ENCODE measurements around the gene MACROD1.

The MACROD1 gene

DNA sequence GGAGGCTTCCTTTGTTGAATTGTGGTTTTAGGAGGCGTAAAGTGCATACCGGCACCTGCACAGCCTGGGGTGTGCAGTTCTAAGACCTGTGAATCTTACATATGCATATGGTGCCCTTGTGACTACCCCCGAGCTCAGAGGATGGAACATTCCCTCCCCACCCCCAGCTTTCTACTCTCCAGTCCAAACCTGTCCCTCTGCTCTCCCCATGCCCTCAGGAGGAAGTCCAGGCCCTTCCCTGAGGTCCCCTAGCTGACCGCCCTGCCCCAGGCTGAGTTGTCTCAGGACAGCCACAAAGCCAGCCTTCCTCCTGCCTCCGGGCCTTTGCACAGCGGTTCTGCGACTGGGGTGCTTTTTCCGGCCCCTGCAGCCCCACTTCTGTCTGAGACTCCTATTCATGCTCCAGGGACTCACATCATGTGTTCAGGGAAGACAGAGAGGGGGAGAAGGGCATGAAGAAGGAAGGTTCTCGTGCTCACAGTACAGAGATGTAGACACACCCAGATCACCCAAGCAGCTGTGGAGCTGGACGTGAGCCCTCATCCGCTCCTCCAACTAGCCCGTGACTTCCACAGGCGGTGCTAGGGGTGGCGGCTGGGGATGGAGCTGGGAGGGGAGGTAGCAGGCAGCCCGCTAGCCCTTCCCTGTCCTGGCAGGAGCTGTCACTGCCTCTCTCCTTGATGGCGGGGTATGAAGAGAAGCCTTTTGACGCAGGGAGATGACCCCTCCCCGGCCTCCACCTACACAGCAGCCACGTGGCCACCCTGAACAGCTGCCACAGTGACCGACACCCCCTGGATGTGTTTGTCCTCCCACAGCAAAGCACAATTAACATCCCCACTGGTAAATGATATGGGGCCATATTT is 79.4 kb downstream of the MACROD1 start:
- TF ChIP-seq GATA2 (IDR thresholded peaks at IDR 0.05; ENCODE audit: low read depth, low read length): no peak
- no peak for TF ChIP-seq GATA3 (IDR thresholded peaks at IDR 0.05; ENCODE audit: low read depth, low read length)

DNA sequence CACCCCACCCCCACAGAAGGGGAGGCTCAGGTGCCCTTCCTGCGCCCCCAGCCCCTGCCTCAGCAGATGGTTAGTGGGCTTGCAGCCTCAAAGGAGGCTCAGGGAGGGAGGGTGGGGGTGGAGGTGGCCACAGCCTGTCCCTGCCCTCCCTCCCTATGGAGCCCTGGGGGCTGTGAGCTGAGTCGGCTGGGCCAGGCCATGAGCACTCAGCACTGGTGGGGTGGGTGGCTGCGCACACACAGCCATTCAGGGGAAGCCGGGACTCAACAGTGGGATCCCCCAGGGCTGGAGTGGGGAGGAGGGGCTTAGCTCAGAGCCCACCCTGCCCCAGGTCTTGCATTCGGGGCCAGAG is 80.0 kb downstream of the MACROD1 start:
- TF ChIP-seq GATA2 (IDR thresholded peaks at IDR 0.05; ENCODE audit: low read depth, low read length) (no peak), GATA3 (IDR thresholded peaks at IDR 0.05; ENCODE audit: low read depth, low read length) (no peak)

DNA sequence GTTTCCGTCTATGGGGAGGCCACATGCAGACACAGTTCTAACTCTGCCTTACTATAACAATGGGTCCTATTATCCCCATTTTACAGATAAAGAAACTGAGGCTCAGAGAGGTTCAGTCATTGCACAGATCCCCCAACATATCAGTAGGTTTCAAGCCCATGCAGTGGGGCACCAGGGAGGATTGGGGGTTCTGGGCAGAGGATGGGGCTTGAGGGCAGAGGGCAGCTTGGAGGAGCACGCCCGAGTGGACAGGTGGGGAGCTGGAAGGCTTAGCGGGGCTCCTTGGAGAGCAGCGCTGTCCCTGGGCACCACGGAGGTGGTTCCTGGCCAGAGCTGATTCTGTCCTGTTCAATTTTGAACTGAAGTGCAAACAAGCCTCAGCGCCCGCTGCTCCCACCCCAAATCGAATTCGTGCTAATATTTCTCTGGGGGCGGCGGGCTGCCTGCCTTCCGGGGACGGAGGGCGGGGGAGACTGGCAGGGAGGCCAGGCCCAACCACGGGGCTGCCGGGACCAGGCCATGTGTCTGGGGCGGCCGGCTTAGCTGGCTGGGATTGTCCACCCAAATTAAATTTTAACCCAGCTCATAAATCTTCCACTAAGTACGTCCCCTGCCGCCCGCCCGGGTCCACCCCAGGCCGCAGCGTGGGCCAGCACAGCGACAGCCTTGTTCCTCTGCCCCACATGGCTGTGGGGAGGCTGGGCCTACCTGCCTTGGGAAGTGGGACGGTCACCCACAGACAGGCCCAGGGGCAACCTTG is 80.8 kb downstream of the MACROD1 start:
- TF ChIP-seq GATA2 (IDR thresholded peaks at IDR 0.05; ENCODE audit: low read depth, low read length): no peak; the same call in 1 of the 2 replicates
- TF ChIP-seq GATA3 (IDR thresholded peaks at IDR 0.05; ENCODE audit: low read depth, low read length): no peak

DNA sequence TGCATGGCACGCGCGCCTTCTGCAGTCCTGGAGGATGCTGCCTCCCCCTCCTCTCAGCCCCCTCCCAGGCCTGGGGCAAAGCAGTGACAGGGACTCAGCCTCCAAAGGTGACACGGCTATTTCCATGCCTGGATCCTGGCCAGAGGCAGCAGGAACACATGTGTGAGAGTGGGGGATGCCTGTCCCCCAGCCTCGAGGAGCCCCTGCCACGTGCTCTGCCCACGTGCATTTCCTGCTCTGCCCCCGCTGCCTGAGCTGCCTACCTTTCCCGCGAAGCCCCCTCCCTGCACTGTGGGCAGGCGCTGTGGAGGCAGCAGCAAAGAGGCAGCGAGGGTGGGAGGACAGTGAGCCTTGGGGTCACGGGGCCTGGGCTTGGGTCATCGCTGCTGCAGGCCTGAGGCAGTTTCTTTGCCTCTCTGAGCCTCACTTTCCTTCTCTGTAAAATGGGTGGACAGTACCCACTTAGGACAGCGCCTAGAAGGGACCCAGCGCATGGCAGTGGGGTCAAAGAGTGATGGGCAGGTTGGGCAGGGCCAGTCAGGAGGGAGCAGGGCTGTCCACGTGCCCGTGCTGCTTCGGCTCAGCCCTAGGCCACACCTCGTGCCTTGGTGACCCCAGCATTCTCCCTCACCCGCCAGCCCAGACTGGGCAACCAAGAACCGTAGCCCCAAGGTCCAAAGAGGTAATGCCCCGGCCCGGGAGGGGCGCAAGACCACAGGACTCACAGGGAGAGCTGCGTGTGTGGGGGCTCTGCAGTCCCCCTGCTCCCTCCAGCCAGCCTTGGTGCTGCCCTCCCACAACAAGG is 81.6 kb downstream of the MACROD1 start:
- TF ChIP-seq GATA2 (IDR thresholded peaks at IDR 0.05; ENCODE audit: low read depth, low read length) (no peak), GATA3 (IDR thresholded peaks at IDR 0.05; ENCODE audit: low read depth, low read length) (no peak)

DNA sequence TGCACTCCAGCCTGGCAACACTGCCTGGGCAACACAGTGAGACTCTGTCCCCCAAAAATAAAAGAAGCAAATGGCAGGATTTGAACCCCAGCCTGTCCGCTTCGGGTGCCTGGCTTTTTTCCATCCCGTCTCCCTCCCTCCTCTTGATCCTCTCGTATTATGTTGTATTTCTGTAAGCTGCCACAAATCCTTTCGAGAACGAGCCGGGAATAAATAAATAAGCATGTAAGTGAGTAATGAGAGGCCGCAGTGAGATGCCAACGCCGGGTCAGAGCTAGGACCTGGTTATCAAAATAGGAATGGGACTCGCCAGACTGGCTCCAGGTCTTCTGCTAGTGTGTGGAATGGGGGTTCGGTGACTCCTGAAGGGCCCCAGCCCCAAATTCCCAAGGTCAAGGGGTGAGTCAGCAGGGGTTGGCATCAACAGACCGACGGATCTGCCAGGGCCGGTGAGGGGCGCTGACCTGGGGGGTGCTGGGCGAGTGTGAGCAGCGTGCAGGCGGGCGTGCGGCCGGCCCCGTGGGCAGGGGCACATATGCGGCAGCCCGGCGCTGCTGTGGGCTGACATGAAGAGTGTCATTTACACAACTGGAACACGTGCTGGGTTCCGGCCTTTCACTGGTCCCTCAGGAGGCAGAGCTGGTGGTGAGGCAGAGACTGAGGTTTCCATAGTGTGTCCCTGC is 82.4 kb downstream of the MACROD1 start:
- TF ChIP-seq GATA2 (IDR thresholded peaks at IDR 0.05; ENCODE audit: low read depth, low read length): no peak
- TF ChIP-seq GATA3 (IDR thresholded peaks at IDR 0.05; ENCODE audit: low read depth, low read length): no peak

DNA sequence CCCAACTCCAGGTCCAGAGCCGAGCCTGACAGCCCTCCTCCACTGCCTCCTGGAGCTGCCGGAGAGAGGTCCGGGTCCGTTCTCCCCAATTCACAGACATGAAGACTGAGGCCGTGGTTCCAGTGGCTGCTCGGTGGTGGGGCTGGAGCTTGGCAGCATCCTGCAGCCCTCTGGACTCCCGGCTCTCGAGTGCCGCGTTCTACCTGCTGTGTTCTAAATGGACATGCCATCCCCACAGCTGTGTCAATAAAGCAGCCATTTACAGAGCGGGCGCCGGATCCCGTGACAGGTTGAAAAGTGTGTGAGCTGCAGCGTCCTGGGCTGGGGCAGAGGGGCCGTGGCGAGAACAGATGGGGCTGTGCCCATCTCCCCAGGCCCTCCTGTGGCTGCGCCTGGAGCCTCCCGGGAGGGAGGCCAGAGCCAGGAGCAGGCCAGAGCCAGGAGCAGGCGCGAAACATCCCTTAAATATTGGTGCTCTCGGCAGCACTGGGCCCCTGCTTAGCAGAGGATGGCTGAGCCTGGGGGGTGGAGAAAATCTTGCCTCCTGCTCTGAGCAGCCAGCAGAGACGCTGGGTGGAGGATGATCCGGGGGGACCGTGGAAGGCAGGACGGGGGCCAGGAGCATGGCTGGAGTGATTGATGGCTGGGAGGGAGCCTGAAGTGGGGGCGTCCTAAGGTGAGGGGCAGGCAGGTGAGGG is 84.0 kb downstream of the MACROD1 start:
- TF ChIP-seq GATA2 (IDR thresholded peaks at IDR 0.05; ENCODE audit: low read depth, low read length): no peak
- no peak for TF ChIP-seq GATA3 (IDR thresholded peaks at IDR 0.05; ENCODE audit: low read depth, low read length)

DNA sequence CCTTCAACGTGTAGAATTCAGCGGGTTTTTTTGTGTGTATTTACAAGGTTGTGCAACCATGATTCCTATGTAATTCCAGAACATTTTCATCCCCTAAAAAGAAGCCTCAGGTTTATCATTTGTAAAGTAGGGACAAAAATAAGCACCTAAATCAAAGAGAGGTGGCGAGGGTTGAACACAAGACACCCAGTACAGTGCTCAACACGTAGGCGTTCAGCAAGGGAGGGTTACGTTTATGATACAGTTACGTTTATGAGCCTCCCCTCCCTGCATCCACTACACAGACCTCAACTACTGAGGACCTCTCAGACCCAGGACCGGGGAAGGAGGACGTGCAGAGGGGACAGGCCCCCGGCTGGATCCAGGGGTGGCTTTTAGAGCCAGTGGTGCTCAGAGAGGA is 85.5 kb downstream of the MACROD1 start:
- TF ChIP-seq GATA3 (IDR thresholded peaks at IDR 0.05; ENCODE audit: low read depth, low read length): no peak
- no peak; the same call in 1 of the 2 replicates for TF ChIP-seq GATA2 (IDR thresholded peaks at IDR 0.05; ENCODE audit: low read depth, low read length)

DNA sequence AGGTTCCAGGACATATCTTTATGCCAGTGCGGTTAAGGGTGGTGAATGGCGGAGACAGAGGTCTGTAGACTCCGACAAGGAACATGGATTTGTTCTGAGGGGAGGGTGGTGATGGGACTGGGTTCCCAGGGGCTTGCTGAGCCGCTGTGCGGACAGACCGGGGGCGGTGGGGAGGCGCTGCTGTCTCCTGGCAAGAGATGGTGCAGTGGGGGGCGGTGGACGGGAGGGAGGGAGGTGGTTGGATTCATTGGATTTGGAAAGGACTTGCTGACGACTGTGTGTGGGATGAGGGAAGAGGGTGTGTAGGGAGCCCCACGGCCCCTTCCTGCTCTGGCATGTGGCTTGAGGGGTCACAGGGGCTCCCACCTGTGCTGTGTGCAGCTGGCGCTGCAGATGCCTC is 87.0 kb downstream of the MACROD1 start:
- no peak for TF ChIP-seq GATA2 (IDR thresholded peaks at IDR 0.05; ENCODE audit: low read depth, low read length)
- no peak for TF ChIP-seq GATA3 (IDR thresholded peaks at IDR 0.05; ENCODE audit: low read depth, low read length)

DNA sequence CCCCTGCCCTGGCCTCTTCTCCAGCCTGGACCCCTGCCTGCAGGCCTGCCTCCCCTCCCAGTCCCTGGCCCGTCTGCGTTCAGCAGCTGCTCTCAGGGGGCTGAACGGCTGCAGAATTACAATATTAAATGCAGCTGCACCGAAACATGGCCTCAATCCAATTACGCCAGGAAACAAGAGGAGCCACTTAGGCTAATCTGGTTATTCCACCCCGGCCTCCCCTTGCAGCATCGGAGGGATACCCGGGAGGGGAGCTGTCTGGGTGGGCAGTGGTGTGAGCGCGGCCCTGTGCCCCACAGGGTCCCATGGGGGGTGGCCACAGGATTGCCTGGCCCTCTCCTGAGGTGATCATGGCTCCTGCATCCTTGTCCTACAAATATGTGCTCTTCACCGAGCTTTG is 87.6 kb downstream of the MACROD1 start:
- TF ChIP-seq GATA3 (IDR thresholded peaks at IDR 0.05; ENCODE audit: low read depth, low read length) (no peak), GATA2 (IDR thresholded peaks at IDR 0.05; ENCODE audit: low read depth, low read length) (no peak)

DNA sequence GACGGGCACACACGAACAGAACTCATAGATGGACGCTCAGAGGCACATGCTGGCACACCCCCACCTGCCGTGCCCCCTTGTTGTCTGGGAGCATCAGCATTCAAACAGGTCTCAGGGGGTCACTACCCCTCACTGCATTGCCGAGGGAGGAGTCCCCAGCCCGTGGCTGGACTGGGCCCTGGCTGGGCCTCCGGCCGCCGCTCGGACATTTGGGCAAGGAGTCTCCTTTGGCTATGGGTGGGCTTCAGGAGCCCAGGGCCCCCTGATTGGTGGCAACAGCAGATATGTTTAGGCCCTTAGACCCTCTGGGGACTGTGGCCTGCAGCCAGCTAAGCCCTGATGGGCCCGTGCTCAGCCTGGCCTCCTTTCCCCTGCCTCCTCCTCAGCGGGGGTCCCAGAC is 88.3 kb downstream of the MACROD1 start:
- TF ChIP-seq GATA3 (IDR thresholded peaks at IDR 0.05; ENCODE audit: low read depth, low read length) (no peak), GATA2 (IDR thresholded peaks at IDR 0.05; ENCODE audit: low read depth, low read length) (no peak)

DNA sequence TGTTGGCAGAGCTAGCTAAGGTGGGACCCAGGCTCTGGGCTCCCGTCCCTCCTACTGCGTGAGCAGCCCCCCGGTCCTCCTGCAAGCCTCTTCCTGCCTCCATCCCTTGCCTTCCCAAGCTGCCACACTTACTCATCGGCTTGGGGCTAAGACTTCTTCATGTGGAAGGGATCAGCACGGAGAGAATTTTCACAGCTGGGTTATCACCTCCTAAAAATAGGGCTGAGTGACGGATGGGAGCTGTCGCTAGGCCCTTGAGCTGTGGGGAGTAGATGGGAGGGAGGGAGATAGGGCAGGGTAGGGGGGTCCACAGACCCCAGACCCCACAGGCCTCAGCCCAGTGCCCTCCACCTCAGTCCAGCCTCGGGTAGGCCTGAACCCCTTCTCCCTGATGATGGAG is 89.2 kb downstream of the MACROD1 start:
- TF ChIP-seq GATA3 (IDR thresholded peaks at IDR 0.05; ENCODE audit: low read depth, low read length): no peak
- no peak for TF ChIP-seq GATA2 (IDR thresholded peaks at IDR 0.05; ENCODE audit: low read depth, low read length)

DNA sequence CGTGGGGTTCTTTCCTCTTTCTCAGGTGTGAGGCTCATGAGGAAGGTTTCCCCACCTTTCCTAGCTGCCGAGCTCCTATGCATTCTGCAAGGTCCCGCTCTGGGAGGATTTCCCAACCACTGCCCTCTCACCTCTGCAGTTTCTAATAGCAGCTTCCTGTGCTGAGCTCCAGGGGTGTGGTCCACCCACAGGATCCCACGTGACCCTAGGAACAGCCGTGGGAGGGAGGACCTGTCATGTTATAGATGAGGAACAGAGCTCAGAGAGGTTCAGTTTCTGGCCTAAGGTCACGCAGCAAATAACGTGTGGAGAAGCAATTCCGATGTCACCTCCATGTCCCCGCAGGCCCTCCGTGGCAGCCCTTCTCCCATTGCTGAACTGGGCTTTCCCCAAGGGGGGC is 91.7 kb downstream of the MACROD1 start:
- TF ChIP-seq GATA3 (IDR thresholded peaks at IDR 0.05; ENCODE audit: low read depth, low read length): no peak
- TF ChIP-seq GATA2 (IDR thresholded peaks at IDR 0.05; ENCODE audit: low read depth, low read length): no peak

DNA sequence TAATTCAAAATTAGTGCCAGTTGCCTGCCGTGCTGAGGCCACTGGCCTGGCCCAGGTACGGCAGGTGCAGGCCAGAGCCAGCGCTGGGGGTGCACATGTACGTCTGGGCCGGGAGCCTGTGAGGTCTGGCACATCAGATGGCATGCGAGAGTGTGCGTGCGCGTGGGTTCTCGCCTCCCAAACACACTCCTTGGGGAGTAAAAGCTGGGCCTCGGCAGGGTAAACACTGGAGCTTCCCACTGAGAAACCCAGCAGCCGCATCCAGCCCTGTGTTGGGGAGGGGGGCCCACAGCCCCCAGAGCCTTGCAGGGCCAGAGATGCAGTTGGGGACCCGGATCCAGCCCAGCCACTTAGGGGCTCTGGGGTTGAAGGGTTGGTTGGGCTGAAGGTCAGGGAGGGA is 92.4 kb downstream of the MACROD1 start:
- no peak for TF ChIP-seq GATA2 (IDR thresholded peaks at IDR 0.05; ENCODE audit: low read depth, low read length)
- no peak for TF ChIP-seq GATA3 (IDR thresholded peaks at IDR 0.05; ENCODE audit: low read depth, low read length)
